Measurements from ENCODE around the gene SLC27A3. TPM values are rescaled to one million over a fixed set of nuclear protein-coding genes. Genes with fewer than 3 reads are reported as not detected.

The SLC27A3 gene
- total RNA-seq, 6 donors from 2014 or later: 92.8 to 272 (median 167) TPM

DNA sequence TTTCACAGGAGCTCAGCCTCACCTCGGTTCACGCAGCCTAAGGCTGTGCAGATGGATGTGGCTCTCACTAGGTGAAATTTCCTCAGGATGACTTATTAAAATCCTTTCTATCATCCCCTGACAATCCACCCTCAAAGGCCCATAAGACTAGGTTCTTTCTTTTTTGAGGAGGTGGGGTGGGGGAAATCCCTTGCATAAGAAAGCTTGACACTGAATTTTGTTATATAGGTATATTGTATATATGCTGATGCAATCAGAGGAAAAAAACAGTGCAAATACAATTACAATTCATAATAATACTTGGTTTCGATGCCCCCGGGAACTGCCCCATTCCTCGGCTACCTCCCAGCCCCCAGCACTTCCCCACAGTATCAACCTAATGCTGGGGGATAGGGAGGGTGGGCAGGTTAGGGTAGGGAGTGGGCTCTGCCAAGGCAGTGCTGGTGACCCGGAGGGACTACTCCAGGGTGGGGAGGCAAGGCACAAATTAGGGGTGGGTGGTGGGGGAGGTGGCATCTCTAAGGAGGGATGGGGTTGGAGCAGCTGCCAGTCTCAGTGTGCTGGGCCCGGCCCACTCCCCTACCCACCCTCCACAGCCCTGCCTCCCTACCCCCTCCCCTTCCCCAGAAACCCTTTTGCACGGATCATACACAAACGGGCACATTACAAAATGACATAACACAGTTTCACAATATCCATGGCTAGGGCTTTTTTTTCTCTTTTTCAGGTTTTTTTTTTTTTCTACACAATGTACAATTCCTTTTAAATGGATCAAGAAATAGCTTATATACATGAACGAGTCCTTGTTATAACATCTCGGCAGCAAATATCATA, 30.9 kb downstream of the SLC27A3 start:
- TF ChIP-seq, protein P1, sequence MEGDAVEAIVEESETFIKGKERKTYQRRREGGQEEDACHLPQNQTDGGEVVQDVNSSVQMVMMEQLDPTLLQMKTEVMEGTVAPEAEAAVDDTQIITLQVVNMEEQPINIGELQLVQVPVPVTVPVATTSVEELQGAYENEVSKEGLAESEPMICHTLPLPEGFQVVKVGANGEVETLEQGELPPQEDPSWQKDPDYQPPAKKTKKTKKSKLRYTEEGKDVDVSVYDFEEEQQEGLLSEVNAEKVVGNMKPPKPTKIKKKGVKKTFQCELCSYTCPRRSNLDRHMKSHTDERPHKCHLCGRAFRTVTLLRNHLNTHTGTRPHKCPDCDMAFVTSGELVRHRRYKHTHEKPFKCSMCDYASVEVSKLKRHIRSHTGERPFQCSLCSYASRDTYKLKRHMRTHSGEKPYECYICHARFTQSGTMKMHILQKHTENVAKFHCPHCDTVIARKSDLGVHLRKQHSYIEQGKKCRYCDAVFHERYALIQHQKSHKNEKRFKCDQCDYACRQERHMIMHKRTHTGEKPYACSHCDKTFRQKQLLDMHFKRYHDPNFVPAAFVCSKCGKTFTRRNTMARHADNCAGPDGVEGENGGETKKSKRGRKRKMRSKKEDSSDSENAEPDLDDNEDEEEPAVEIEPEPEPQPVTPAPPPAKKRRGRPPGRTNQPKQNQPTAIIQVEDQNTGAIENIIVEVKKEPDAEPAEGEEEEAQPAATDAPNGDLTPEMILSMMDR (IDR thresholded peaks at IDR 0.05): no peak
- no peak for TF ChIP-seq EP300 (IDR thresholded peaks at IDR 0.05)
- TF ChIP-seq POLR2AphosphoS5 (IDR thresholded peaks at IDR 0.05): no peak
- no peak for TF ChIP-seq POLR2A (IDR thresholded peaks at IDR 0.05)
- H3K4me3 ChIP-seq: no peak overlapping the region
- 75 to 83% methylated on average over 11 of the region's 11 CpGs for WGBS, 2 donors
- peaks cover 18 to 36% (median 33%) of the 10 kb centered on the region in 4 donors for H3K4me1 ChIP-seq
- no peaks in the 10 kb centered on the region for H3K9me3 ChIP-seq
- peak overlapping the region; percentile 33 to 75 (median 70) for H3K27ac ChIP-seq
- no peak for DNase-seq
- H3K27me3 ChIP-seq: no peaks in the 10 kb centered on the region
- ATAC-seq (ENCODE audit: low FRiP score in 2 of 2): peak in 1 of 2 donors; percentile 33
- peaks cover 13 to 50% (median 33%) of the 10 kb centered on the region in 4 donors for H3K36me3 ChIP-seq

DNA sequence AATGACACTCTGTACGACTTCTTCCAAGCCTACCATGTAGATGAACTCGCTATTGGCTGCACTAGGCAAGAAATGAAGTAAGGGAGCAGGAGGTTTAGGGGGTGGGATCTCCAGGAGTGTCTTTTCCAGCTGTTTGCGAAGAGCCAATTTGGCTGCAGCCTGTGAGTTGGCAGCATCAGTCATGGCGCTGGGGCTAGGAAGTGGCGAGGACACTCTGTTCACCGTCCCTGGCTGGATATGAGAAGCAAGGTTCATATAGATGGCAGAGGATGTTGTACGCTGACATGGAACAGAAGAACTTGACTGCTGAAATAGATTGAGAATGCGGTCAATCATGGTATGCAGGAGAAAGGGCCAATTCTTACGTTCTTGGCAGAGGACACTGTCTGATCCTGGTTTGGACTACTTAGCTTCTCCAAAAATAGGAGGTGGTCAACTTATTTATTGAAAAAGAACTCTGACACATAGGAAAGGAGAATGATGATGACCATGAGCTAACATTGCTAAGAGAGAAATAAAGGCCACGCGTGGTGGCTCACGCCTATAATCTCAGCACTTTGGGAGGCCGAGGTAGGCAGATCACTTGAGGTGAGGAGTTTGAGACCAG, 41.2 kb downstream of the SLC27A3 start:
- WGBS, 2 donors: 91 to 92% methylated on average over 13 of the region's 13 CpGs
- Histone ChIP-seq H3K36me3 (peaks cover 35 to 74% (median 62%) of the 10 kb centered on the region in 4 donors), H3K27me3 (no peaks in the 10 kb centered on the region), H3K27ac (peak overlapping the region in 1 of 4 donors; percentile 4), H3K4me3 (no peak overlapping the region), H3K4me1 (peaks cover 0 to 3% (median 0%) of the 10 kb centered on the region in 4 donors), H3K9me3 (no peaks in the 10 kb centered on the region)
- ATAC-seq (ENCODE audit: low FRiP score in 2 of 2): peak in 1 of 2 donors; percentile 69
- TF ChIP-seq EP300 (IDR thresholded peaks at IDR 0.05) (no peak), POLR2AphosphoS5 (IDR thresholded peaks at IDR 0.05) (no peak), POLR2A (IDR thresholded peaks at IDR 0.05) (no peak)
- TF ChIP-seq, protein P1 (IDR thresholded peaks at IDR 0.05): no peak
- no peak for DNase-seq

DNA sequence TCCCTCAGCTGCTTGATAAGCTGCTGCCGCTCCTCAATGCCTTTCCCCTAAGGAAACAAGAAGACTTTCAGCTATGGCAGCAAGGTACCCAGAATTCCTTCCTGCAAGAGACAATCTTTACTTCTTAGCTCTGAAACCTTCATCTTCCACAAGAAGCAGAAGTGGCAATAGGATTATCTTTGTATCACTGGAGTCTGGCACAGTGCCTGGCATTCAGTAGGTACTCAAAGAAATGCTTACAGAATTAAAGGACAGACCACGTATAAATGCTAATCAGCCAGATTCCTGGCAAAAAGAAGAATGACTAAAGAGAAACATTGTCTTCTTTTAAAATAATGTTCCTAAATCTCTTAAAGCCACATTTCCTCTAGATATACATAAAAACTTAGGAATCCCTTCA, 43.7 kb downstream of the SLC27A3 start:
- peaks cover 0 to 3% (median 0%) of the 10 kb centered on the region in 4 donors for H3K4me1 ChIP-seq
- H3K27me3 ChIP-seq: no peaks in the 10 kb centered on the region
- ATAC-seq (ENCODE audit: low FRiP score in 2 of 2) (no peak), DNase-seq (no peak)
- no peak for TF ChIP-seq EP300 (IDR thresholded peaks at IDR 0.05)
- TF ChIP-seq POLR2A (IDR thresholded peaks at IDR 0.05): no peak
- TF ChIP-seq, protein P1 (IDR thresholded peaks at IDR 0.05): no peak
- H3K36me3 ChIP-seq: peaks cover 20 to 49% (median 39%) of the 10 kb centered on the region in 4 donors
- H3K9me3 ChIP-seq: no peaks in the 10 kb centered on the region
- H3K4me3 ChIP-seq: no peak overlapping the region
- no peak overlapping the region for H3K27ac ChIP-seq
- WGBS, 2 donors: 80 to 85% methylated on average over 2 of the region's 2 CpGs

DNA sequence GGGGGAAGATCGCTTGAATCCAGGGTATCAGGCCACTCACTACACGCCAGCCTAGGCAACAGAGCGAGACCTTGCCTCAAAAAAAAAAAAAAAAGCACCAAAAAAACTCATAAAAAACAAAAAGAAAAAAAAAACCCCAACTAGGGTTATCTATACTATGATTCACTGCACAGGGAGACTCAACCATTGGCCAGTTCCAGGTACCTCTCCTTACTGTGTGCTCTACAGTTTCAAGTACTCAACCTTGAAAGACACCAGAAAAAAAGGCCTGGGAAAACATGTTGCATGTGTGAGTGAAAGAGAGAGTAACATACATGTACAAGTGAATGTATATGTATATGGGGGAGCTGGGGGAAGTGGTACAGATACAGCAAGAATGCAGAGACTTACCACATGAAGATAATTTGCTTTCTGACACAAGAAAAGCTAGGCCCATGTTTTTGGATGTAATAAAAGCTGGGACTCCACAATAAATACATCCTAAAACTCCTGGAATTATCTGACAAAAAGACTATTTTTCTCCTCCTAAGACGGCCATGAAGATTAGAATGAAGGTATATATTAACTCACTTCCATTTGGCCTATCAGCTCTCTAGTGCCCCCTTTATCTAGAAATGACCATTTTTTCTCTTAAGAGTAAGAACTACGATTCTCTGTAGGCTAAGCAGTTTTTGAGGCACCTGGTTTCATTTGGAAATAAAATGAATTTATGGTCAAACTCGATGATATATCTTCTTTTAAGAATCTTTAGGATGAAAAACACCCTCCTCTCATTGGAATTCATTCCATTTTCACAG, 52.2 kb downstream of the SLC27A3 start:
- TF ChIP-seq POLR2A (IDR thresholded peaks at IDR 0.05) (no peak), EP300 (IDR thresholded peaks at IDR 0.05) (no peak), POLR2AphosphoS5 (IDR thresholded peaks at IDR 0.05) (no peak)
- TF ChIP-seq, protein P1 (IDR thresholded peaks at IDR 0.05): no peak
- DNase-seq (no peak), ATAC-seq (ENCODE audit: low FRiP score in 2 of 2) (no peak)
- Histone ChIP-seq H3K4me3 (no peak overlapping the region), H3K9me3 (no peaks in the 10 kb centered on the region), H3K27ac (no peak overlapping the region), H3K36me3 (peaks cover 8 to 34% (median 21%) of the 10 kb centered on the region in 4 donors), H3K4me1 (no peaks in the 10 kb centered on the region), H3K27me3 (no peaks in the 10 kb centered on the region)
- WGBS, 2 donors: 91 to 93% methylated on average over 6 of the region's 6 CpGs

Small RNA genes within 50 kb of the gene (small RNA-seq; reads per million reads assigned to genes)
- 0 reads per million in 4 donors for gene RF00019

Other genes with a start within 250 kb of the SLC27A3 start
- 1,000 to 10,000 TPM in 3 of 6 donors, 100 to 1,000 TPM in 3; 399 to 1,595 (median 925) TPM for gene S100A6, start 239.4 kb upstream of the SLC27A3 start, total RNA-seq
- not detected for gene S100A5, start 234.5 kb upstream of the SLC27A3 start, total RNA-seq
- 100 to 1,000 TPM; 234 to 983 (median 633) TPM for gene S100A4, start 229.6 kb upstream of the SLC27A3 start, total RNA-seq
- 1 to 10 TPM in 5 of 6 donors, not detected in 1; 2.0 to 4.4 (median 2.1) TPM for gene S100A3, start 226.1 kb upstream of the SLC27A3 start, total RNA-seq
- gene S100A2, start 209.6 kb upstream of the SLC27A3 start, total RNA-seq: 10 to 100 TPM in 2 of 6 donors, 1 to 10 TPM in 3, not detected in 1; 2.0 to 12.0 (median 7.9) TPM
- 100 to 1,000 TPM in 1 of 6 donors, 10 to 100 TPM in 5; 33.5 to 133 (median 55.7) TPM for gene S100A16, start 162.3 kb upstream of the SLC27A3 start, total RNA-seq
- 100 to 1,000 TPM in 4 of 6 donors, 10 to 100 TPM in 2; 76.5 to 239 (median 133) TPM for gene S100A14, start 159.1 kb upstream of the SLC27A3 start, total RNA-seq
- gene S100A13, start 147.9 kb upstream of the SLC27A3 start, total RNA-seq: 100 to 1,000 TPM in 2 of 6 donors, 10 to 100 TPM in 4; 72.8 to 132 (median 86.3) TPM
- gene S100A1, start 147.0 kb upstream of the SLC27A3 start, total RNA-seq: 1 to 10 TPM in 1 of 6 donors, not detected in 5; 1.1 TPM
- gene CHTOP, start 141.3 kb upstream of the SLC27A3 start, total RNA-seq: 10 to 100 TPM; 51.3 to 89.1 (median 59.2) TPM
- 10 to 100 TPM; 13.5 to 44.4 (median 35.2) TPM for gene SNAPIN, start 116.7 kb upstream of the SLC27A3 start, total RNA-seq
- 100 to 1,000 TPM in 1 of 6 donors, 10 to 100 TPM in 5; 21.0 to 120 (median 75.8) TPM for gene ILF2, start 104.4 kb upstream of the SLC27A3 start, total RNA-seq
- 100 to 1,000 TPM in 1 of 6 donors, 10 to 100 TPM in 5; 32.5 to 101 (median 63.0) TPM for gene NPR1, start 96.7 kb upstream of the SLC27A3 start, total RNA-seq
- gene INTS3, start 47.4 kb upstream of the SLC27A3 start, total RNA-seq: 100 to 1,000 TPM in 1 of 6 donors, 10 to 100 TPM in 5; 58.2 to 159 (median 63.1) TPM
- 10 to 100 TPM; 16.0 to 50.3 (median 37.8) TPM for gene GATAD2B, start 147.6 kb downstream of the SLC27A3 start, total RNA-seq
- 100 to 1,000 TPM in 4 of 6 donors, 10 to 100 TPM in 2; 43.3 to 151 (median 103) TPM for gene DENND4B, start 171.3 kb downstream of the SLC27A3 start, total RNA-seq
- 10 to 100 TPM; 19.4 to 93.2 (median 37.6) TPM for gene CRTC2, start 183.2 kb downstream of the SLC27A3 start, total RNA-seq
- 100 to 1,000 TPM in 3 of 6 donors, 10 to 100 TPM in 3; 41.9 to 145 (median 102) TPM for gene SLC39A1, start 188.1 kb downstream of the SLC27A3 start, total RNA-seq
- gene CREB3L4, start 192.5 kb downstream of the SLC27A3 start, total RNA-seq: 10 to 100 TPM in 3 of 6 donors, 1 to 10 TPM in 3; 4.7 to 17.4 (median 9.4) TPM
- 100 to 1,000 TPM; 123 to 285 (median 157) TPM for gene JTB, start 202.3 kb downstream of the SLC27A3 start, total RNA-seq
- gene RAB13, start 210.9 kb downstream of the SLC27A3 start, total RNA-seq: 100 to 1,000 TPM in 2 of 6 donors, 10 to 100 TPM in 4; 33.9 to 116 (median 56.6) TPM
- gene RPS27, start 215.4 kb downstream of the SLC27A3 start, total RNA-seq: 1,000 to 10,000 TPM in 5 of 6 donors, 100 to 1,000 TPM in 1; 551 to 2,666 (median 1,424) TPM

Data from upper lobe of left lung (tissue), 6 donors.